Measurements from ENCODE around the gene MMP24OS.

MMP24OS gene

DNA sequence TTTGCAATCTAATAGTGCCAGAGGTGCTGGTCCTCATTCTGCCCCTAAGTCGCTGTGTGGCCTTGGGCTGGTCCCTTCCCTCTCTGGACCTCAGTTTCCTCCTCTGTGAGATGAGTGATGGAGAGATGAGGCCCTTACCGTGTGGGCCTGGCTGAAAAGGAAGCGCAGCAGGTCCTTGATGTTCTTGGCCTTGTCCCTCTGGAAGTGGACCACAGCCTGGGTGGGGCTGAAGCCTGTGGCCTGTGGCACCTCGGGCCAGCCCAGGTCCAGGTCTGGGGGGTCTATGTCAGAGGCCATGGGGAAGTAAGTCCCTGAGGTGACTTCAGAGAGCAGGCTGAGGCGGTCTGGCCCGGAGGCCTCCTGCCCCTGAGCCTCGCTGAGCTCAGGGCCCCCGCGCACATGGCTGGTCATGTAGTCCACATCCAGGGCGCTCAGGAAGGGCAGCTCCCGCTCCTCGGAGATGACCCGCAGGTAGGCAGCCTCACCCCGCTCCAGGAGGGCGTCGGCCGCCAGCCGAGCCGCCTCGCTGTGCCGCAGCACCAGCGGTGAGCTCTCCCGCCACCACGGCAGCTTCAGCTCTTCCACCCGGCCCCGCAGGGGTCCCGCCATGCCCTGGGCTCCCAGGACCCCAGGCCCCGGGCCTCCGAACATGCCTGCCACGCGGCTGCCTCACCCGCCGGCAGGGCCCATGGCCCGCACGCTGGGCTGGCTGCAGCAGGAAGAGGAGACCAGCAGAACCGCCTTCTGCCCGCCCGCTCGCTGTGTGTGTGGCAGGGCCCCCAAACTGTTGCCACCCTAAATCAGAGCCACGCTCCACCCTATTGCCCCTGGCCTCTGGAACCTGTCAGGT is 14.0 kb upstream of the MMP24OS start, which contains the start of gene FAM83C:
FAM83C (minus strand) TSS at position 772 of the 850 bp plus-strand sequence; CDS start at position 651, 121 bp downstream.
- ATAC-seq: no peak

DNA sequence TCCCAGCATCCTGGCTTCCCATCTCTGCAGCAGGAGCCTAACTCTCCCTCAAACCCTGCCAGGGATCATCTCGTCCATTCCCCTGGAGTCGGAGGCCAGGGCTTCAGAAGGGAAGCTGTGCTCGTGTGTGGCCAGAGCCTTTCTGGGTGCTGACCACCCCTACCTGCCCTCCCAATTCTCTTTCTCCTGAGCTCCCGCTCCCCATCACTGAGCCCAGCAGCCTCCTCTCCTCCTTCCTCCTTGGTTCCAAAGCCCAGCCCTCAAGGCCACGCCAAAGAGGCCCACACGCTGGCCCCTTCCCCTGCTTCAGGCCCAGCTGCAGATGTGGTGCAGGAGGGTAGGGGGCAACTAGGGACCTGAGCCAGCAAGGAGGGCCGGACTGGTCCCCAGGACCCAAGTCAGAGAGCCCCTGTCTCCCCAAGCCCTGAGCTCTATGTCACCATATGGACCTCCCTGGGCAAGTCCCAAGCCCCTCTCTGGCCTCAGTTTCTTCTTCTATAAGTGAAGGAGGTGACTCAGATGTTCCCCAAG is 13.0 kb upstream of the MMP24OS start:
- ATAC-seq: no peak
- DNase-seq: no peak

More for the DNA sequence above, 14.0 kb upstream of the MMP24OS start, which contains the start of gene FAM83C:
- no peak for DNase-seq

DNA sequence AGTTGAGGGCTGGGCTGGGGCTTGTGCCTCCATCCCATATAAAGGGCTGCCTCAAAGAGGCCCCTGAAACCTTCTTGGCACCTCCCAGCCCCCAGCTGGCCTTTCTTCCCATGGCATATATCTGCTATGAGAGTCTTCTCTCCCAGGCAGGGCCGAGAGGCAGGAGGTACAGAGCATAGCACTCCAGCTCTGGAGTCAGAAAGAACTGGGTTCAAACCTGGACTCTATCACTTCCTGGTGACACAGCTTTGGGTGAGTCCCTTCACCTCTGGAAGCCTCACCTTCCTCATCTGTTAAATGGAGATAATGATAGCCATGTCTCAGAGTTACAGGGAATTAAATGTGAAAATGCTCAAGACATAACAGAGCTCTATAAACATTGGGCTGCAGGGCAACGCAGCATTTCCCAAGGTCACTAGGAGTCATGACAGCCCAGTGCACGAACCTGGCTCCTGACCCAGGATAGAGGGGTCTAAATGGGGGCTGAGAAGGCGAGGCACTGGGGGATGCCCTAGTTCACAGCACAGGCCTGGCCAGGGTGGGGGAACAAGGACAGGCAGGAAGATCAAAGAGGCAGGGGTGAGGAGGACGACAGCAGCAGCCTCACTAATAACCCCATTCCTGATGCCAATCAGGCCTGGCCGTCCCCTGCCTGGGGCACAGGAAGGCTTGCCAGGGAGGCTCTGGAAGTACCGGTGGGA is 12.4 kb upstream of the MMP24OS start:
- DNase-seq: no peak
- ATAC-seq: no peak

DNA sequence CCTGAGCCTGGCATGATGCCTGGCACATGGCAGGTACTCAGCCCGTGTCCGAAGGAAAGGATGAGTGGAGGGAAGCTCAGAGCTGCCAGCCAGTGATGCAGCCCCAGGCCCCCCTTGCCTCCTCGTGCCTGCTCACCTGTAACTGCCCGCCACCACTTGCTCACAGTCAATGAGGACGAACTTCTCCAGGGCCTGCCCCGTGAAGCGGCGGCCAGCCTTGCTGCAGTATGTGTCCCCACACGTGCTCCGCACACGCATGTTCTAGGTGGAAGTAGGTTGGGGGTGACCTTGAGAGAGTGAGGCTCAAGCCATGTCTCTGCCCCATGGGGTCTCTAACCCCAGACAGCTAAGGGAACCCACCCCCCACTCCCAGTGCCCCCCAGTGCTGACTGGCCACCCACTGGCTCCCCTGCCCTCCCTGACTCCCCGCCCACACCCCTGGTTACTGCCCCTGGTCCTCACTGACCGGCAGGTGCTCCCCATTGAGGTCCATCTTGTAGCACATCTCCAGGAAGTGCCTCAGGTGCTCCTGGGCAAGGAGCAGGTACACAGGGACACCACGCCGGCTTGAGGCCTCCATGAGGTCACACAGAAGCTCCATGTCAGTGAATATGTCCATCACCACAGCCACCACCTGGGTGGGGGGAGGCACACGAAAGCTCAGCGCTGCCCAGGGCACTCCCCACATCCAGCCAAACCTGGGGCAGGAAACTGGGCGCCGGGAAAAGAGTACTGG is 10.6 kb upstream of the MMP24OS start:
- DNase-seq: no peak
- ATAC-seq: no peak

DNA sequence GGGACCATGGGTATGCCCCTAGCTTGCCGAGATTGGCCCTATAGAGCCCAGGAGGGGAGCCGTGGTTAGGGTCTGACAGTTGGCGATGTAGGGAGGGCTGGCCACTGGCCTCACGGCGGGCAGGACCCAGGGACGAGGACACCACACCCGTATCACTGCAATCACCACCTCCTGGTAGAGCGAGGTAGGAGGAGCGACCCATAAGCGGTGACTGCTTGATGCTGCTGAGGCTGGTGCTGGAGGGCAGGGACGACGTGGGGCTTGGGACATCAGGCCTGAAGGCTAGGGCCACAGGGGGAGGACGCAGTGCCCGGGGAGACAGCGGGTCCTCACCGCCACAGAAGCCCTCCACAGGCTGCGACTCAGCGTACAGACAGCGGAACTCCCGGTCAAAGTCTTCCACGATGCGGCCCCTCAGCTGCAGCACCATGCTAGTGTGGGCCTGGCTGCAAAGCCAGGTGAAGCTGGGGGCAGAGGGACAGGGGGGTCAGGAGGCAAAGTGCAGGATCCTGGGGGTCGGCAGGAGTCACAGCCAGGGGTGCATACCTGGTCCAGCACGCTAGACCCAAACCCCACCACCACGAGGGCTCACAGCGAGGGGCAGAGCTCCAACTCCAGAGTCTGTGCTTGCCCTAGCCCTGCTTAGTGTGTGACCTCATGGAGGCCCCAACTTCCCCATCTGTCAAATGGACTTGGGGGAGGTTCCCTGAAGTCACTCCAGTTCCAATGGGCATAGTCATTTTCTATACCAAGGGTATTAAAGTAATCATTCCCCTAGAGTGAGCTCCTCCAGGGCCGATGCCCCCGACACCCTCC is 9.8 kb upstream of the MMP24OS start:
- DNase-seq: no peak

DNA sequence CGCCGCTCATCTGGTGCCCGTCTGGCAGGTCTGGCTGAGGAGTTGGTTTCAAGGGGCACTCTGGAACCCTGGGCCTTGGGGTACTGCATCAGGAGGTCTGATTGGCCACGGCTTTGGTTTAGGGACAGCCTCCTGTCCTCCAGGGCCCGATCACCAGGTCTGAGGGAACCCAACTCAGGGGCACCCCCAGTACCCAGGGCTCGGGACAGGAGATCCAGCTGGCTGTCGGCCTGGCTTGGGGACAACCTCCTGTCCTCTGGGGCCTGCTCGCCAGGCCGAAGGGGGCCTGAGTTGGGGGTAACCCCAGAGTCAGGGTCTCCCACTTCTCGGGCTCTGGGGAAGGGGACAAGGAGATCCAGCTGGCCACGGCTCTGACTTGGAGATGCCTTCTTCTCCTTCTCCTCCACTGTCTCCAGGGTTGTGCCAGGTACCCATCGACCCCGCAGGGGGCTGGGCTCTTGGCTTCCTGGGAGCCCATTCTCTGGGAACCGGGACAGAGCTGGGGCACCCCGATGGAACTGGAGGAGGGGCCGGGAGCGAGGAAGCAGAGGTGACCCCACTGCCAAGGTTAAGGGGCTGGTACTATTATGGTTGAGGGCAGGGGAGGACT is 9.1 kb upstream of the MMP24OS start:
- ATAC-seq (no peak), DNase-seq (no peak)

More for the DNA sequence above, 9.8 kb upstream of the MMP24OS start:
- ATAC-seq: no peak

DNA sequence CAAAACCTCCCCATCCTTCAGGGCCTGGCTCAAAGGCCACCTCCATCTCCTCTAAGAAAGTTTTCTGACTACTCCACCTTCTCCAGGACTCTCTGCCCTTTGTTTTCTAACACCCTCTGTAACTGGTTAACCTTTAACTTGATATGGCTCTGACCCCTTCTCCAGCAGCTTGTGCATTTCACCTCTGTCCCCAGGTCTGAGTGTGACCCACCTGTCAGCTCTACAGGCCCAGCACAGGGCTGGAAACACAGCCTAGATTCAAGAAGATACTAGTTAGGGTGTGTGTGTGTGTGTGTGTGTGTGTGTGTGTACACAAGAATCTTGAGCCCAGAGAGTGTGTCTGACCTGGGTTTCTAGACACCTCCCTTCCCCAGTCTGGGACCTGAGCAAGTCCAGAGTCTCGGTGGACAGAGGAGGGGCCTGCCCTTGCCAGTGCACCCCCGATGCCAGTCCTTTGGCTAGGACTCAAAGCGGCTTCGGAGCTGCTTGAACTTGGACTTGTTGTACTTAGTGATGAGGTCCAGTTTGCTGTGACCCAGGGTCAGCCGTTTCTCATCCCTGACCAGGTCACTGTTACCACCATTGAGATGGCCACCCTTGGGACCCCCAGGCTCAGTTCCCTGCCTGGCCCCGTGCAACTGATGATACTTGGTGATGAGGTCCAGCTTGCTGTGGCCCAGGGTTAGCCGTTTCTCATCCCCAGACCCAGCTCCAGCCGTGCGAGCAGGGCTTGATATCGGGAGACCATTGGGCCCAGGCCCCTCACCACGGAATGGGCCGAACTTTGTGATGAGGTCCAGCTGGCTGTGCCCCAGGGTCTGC is 8.4 kb upstream of the MMP24OS start:
- DNase-seq (no peak), ATAC-seq (no peak)

DNA sequence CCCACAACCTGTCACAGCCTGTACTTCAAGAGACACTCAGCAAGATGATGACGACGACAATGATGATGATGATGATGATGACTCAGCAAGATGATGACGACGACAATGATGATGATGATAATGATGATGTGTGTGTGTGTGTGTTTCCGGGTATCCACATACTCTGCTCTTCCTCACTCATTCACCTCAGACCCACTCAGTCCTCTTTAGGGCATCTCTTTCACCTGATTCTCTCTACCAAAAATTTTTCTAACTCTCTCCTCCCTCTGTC is 7.8 kb upstream of the MMP24OS start:
- no peak for ATAC-seq

DNA sequence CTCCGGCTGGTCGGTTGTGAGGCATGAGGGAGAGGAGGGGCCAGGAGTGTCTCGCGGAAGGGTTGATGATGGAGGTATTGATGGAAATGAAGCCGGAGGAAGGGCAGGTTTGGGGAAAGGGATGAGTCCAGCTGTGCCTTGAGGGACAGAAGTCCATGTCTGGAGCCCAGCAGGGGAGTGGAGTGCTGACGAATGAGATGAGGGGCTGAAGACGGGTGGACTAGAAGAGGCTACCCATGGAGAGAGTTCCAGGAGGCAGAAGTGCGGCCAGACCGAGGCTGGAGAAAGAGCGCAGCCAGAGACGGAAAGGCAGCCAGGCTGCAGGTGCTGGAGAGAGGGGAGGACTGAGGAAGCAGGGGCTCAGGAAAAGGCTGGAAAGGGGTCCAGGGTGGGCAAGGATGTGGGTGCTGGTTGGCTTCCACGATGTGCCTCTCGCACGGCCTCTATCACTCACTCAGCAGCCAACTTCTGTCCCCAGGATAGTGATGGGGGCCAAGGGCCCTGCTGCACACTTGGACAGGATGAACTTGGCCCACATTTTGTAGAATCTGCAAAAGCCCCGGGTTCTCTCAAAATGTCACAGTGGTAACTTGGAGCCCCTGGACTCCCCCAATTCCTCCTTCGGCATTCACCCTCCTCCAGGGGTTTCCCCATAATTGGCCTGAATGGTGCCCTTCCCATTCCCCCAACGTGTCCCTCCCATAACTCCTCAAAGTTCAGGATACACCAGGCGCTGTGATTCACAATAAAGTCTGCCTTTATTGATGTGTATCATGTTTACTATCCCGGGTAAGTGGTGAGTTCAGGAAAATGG is 7.3 kb upstream of the MMP24OS start:
- ATAC-seq (no peak), DNase-seq (no peak)

More for the DNA sequence above, 7.8 kb upstream of the MMP24OS start:
- DNase-seq: no peak

DNA sequence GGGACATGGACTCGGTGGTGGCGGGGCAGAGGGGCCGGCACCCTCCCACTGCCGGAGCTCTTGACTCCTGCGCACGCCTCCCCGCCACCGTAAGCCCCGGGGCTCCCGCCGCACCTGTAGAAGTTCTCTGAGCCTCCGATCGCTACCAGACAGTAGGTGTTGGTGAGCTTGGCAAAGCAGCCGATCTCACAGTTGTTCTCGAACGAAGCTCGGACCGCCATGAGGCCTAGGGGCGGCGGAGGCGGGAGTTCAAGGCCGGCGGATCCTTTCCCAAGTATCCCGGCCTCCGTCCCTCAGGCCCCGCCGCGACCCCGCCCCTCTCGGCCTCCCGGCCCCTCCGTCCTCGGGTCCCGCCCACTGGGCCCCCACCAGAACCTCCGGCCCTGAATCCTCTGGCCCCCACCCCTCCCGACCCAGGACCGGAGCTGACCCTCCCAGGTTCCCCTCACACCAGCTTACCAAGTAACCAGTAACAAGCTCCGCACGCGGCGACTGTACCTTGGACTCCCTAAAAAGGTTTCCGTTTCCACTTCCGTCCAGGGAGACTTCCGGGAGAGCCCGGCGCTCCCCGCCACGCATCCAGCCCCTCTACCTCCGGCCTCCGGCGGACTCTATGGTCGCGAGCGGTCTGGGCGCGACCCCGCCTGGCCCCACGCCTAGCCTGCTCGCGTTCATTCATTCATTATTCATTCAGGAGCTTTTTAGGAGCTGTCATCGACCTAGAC is 6.5 kb upstream of the MMP24OS start, which contains the start of gene EIF6:
EIF6 (minus strand) TSS at position 506 of the 725 bp plus-strand sequence; CDS start at position 221, 285 bp downstream.
- DNase-seq (peak; percentile 86), ATAC-seq (peak; percentile 93)

DNA sequence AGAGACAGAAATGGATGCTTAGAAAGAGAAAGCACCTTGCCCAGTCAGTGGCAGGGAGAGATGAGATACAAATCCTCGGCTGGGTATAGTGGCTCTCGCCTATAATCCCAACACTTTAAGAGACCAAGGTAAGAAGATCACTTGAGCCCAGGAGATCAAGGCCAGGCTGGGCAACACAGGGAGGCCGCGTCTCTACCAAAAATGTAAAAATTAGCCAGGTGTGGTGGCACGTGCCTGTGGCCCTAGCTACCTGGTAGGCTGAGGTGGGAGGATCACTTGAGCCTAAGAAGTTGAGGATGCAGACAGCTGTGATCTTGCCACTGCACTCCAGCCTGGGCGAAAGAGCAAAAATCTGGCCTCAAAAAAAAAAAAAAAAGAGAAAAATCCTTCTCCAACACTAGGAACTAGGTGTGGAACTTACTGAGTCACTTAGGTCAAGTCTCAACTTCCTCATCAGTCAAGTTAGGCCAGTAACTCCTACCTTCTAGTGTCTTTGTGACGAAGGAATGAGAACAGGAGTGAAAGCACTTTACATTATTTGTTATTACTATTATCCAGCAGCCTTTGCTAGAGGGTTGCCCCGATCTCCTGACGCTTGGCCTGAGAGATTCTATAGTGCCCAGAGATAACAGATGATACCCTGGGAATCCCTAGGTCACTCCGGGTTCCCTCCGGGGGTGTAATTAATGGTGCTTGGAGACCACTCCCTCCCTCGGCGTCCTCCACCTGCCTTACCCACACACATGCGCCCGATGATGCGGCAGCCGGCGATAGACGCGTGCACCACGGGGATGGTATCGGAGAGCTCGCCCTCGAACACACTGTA is 5.7 kb upstream of the MMP24OS start:
- no peak for ATAC-seq
- DNase-seq: no peak

DNA sequence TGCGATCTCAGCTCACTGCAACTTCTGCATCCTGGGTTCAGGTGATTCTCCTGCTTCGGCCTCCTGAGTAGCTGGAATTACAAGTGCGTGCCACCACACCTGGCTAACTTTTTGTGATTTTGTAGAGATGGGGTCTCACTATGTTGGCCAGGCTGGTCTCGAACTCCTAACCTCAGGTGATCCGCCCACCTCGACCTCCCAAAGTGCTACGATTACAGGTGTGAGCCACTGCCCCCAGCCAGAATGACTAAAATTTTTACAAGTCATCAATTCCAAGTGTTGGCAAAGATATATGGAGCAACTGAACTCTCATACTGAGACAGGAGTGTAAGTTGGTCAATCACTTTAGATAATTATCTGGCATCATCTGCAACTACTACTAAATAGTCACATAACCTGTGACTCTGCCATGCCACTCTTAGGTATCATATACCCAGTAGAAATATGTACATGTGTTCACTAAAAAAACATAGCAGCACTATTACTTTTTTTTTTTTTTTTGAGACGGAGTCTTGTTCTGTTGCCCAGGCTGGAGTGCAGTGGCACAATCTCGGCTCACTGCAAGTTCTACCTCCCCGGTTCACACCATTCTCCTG is 3.7 kb upstream of the MMP24OS start:
- no peak for DNase-seq
- no peak for ATAC-seq

DNA sequence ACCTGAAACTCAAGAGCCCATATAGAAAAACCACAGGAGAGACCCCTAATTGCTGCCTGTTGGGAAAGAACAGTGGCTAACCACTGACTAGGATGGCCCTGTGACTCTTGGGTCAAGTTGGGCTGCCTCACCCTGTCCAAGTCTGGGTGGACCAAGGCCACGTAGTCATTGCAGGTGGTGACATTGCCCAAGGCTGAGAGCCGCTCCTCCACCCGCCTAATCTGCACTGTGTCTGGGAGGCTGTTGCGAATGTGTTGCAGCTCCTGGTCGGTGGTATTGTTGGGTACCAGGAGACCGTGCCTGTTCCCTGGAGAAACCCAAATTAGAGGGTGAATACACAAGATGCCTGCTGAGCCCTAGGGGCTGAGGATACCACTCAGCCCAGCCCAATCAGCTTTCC is 2.6 kb upstream of the MMP24OS start:
- DNase-seq: no peak
- no peak for ATAC-seq

DNA sequence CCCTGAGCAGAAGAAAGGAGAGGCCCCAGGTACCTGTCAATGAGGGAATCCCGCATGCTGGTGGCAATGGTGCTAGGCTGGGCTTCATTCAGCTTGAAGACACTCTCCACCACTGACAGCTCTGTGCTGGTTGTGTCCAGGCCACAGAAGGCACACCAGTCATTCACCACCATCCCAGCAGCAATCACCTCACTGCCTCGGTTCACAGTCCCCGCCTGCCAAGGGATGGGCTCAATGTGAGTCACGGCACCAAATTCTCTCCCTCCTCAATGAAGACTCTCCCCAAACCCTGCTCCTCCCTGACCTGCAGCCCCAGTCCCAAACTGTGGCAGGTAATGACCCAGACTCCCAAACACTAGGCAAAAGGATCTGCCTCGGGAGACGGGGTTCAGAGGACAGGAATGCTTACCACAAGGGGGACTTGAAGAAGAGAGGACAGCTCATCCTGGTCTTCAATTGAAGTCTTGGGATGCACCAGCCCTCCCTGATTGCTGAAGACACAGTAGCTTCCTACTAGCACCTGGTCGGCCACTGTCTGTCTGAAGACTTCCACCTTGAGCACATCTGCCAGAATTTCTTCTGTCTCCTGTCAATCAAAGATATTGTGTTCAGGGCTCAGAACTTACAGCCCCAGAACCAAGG is 1.7 kb upstream of the MMP24OS start:
- DNase-seq (no peak), ATAC-seq (no peak)

DNA sequence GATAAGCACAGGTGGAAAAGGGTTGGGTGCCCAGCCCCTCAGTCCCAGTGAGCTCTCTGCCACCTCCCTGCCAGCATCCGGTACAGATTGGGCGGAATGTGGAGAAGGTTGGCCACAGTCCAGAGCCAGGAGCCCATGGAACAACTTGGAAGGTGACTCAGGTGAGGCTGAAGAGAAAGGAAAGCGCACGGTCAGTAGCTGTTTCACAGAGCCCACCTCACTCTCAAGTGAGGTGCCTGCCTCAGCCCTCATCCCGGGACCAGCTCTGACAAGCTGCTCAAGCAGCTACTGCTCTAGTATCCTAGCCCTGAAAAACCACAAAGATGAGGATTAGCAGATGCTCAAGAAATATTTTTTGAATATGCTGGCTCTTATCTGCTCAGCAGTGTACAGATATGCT is 1.1 kb upstream of the MMP24OS start:
- ATAC-seq (no peak), DNase-seq (no peak)

DNA sequence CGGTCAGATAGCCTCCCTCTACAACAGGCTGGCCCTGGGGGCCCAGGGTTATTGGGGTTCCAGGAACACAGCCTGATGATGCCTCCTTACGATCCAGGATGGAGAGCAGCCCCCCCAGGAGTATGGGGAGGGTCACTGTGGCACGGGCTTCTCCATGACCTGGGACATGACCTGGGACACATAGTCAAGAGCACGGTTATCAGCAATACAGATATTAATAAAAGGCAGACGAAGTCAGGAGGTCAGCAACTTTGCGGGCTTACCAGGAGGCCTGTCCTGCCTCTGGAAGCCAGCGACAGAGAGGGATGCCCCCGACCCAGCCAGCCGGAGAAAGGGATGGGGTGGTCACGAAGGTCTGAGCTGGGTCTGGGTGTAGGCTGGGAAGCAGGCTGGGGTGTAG is 795 bp downstream of the MMP24OS start:
- ATAC-seq: no peak
- no peak for DNase-seq

DNA sequence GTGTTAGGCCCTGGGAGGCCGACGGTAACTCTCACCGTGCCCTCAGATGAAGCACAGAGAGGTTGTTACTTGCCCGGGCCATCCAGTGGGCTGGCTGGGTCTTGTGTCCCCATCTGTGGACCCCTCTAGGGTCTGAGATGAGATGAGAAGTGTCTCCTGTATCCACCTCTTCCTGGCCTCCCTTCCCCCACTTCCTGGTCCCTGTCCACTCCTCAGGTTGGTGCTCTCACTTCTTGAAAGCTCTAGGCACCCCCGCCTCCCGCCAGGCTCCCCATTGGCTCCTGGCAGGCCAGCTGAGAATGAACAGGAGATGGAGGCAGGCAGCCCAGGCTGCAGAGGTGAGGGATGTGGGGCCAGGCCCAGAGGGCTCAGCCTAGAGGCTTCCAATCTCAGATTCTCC is 1.5 kb downstream of the MMP24OS start:
- DNase-seq (no peak), ATAC-seq (no peak)
